ENCODE results near the gene MRPL41.

DNA sequence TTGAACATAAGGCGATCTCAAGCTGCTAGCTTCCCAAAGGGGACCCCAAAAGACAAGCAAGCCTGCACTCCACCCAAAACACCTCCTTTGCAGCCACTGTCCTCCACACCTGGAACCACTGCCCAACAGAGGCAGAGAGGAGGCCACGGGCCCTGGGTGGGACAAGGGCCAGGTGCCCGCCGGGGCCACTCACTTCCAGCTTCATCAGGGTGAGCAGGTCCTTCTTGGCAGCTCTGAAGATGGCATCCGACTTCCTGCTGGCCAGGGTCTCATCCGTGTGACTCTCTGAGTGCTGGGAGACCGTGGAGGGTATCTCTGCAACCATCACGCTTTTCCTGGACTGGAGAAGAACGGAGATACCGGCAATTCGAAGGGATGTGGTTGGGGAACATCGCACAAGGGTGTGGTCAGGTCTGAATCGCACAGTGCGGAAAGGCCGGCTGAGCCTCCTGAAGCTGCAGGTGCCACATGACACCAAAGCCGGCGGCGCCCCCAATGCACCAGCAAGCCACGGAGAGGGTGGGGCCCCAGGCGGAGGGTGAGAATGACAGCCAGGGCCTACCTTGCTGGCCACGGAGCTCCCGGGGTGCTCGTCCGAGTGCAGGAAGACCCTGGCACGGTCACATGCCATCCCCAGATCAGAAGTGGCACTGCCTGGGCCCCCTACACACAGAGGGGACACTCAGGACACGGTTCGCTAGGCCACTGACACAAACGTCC is 46.1 kb upstream of the MRPL41 start:
- TF ChIP-seq POLR2A (IDR thresholded peaks at IDR 0.05; ENCODE audit: low read length) (no peak), GATA1 (IDR thresholded peaks at IDR 0.05; ENCODE audit: low read depth, low read length) (no peak)

All from erythroblast (primary cell).